HG03025 (cell line): ENCODE data around the gene PARD3.

Source experiments
- ATAC-seq: cut with Tn5 transposase; IDR thresholded peaks from one replicate; pipeline ENCODE4 v1.9.1; 2021; ENCODE audit warnings: mild to moderate bottlenecking, moderate library complexity; ENCODE audit not compliant: unreplicated experiment, low FRiP score

The PARD3 gene

DNA sequence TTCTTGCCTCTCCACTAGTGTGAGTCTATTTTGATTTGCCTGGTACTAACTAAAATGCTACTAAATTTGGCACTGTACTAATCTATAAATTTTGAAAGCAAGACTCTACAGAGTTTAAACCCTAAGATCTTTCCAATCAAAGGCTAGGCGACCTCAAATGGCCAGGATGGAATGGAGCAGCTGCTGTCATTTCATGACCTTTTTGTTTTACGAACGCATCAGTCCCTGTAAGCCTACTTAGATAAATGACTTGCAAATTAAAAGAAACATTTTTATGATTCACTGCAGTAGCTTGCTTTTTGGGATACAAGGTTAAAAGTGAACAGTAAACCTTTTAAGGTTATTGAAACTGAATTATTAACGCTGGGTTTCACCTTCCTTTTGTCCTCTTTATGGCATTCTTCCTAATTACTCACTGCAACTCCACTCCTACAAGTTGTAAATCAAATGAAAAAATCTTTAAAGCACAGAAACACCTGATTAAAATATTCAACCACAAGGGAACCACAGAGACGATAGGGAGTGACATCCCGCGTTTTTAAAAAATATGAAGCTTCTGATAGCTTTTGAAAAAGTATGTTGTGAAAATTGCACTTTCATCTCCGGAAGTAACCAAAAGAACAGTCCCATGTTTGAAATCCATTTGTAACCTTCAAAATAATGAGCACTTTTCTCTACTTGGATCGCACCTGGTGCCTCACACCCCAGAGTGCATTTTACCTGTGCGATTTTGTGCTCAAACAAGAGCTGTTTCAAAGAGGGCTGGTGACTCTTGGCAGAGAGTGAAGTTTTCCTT, 595.1 kb downstream of the PARD3 start:
- ATAC-seq = no peak

GRCh38 chr10:34217524-34217923, 597.6 kb downstream of the PARD3 start:
- no peak for ATAC-seq

GRCh38 chr10:34216348-34216945, 598.6 kb downstream of the PARD3 start:
- no peak for ATAC-seq

GRCh38 chr10:34213805-34214197, 601.3 kb downstream of the PARD3 start:
- no peak for ATAC-seq

- no peak for ATAC-seq
These were observed 601.8 kb downstream of the PARD3 start for GRCh38 chr10:34213193-34213804.

DNA sequence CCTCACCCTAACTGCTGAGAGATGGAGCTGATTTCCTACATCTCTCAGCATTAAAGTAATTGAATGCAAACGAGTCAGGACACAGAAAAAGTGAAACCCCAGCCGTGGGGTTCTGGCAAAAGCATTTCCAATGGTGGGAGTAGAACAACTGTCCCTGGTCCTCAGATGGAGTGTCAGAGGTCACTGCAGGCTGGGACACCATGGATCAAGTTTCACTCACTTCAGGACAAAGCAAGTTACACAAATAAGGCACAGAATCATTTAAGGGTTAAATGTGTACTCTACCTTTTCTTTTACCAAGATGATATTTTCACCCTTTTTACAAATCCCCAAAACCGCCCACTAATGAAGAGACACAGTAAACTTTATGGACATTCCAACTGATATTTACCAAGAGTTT, 607.8 kb downstream of the PARD3 start:
- ATAC-seq = no peak

GRCh38 chr10:34206935-34207268, 608.2 kb downstream of the PARD3 start:
- ATAC-seq = no peak

- ATAC-seq = no peak
These were observed 608.8 kb downstream of the PARD3 start for GRCh38 chr10:34206078-34206934.

- no peak for ATAC-seq
These were observed 609.6 kb downstream of the PARD3 start for GRCh38 chr10:34205452-34205851.

DNA sequence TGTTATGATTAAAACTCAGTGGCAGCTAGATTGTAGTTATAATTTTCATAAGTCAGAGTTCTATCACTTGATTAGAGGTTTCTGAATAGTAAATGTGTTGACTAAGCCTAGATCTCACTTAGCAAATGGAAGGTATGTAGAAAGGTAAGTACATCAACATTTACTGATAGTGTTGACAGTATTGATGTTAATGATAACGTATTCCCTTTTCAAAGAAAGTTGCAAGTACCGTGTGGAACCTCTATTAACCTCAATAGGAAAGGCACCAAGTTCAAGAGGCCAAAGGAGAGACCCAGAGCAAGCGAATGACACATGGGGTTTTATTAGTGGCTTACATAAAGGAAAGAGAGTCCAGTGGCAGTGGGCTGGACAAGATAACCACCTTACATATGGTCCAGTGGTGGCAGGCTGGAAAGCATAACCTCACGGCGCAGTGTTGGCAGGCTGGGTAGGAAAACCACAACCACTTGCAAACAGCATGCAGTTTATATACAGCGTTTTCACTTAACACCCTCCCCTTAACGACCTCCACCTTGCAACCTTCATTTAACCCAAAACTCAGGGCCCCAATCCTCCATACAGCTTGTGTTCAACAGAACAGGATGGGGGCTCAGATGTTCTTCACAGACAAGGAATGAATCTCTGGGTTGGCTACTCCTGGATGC, 611.0 kb downstream of the PARD3 start:
- no peak for ATAC-seq

- ATAC-seq = no peak
These were observed 614.7 kb downstream of the PARD3 start for GRCh38 chr10:34200355-34200901.

DNA sequence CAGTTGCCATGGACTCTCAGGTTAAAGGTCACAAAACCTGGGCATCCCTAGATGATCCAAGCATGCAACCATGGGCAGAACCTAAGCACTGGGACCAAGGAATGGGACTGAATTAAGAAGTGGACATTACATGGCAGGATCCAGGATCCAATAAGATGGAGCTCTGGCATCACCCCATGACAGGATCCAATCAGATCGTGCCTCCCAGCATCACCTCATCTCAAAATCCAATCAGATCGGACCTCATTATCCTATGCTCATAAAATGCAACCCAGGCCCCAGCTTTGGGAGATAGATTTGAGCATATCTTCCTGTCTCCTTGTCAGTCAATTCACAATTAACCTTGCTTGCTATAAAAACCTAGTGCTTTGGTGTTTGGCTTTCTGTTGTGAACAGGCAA, 616.1 kb downstream of the PARD3 start:
- ATAC-seq = no peak

GRCh38 chr10:34196058-34196433, 619.0 kb downstream of the PARD3 start:
- ATAC-seq = no peak

DNA sequence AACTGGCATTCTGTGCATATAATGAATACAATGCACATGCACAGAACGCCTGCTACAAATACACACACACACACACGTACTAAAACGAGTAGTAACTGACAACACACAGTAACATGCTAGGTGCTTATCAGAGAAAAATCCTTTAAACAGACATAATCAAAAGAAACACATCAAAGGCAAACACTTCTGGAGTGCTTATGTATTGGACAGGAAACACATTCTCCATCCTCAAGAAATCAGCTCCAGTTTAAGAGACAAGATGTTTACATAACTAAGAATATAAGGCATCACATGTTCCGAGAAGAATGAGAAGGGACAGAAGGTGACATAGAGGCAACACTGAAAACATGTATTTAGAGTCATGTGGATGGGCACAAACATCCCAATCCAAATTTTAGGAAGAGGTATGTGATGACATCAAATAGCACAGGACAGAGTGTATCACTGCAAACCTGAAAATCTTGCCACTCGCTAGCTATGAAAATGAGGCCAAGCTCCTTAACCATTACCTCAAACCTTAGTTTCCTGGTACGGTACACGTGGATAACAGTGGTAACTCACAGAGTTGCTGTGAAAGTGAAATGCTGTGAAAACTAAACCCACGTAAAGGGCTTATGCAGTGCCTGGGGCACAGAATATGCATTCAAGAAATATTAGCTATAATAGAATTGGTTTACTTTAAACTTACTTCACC, 619.6 kb downstream of the PARD3 start:
- no peak for ATAC-seq

DNA sequence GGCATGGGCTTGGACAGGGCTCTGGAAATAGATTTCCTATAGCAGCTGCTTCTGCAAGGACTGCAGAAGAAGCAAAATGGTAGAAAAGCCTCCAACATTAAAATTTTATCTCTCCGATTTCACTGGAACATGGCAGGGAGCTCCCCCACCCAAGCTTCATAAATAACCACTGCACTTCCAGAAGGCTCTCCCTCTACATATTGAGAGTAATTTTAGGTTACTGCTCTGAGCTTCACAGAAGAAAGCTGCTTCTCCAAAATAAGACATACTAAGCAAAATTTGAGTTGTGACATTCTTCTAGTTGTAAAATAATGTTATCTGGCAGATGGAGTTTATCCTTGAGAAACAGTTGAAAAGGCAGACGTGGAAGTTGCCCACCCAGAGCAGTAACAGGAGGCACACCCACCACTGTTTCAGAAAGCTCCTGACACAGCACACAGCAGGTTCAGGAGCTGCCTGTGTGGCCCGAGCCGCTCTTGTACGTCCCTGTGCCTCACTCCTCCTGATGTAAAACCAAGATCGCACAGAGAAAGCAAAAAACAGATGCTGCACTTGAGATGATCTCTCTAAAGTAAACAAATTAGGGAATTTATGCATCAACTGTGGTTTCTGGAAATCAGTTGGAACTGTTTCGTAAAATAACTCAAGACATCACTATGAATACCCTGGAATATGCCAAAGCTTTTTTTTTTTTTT, 621.0 kb downstream of the PARD3 start:
- ATAC-seq = no peak

DNA sequence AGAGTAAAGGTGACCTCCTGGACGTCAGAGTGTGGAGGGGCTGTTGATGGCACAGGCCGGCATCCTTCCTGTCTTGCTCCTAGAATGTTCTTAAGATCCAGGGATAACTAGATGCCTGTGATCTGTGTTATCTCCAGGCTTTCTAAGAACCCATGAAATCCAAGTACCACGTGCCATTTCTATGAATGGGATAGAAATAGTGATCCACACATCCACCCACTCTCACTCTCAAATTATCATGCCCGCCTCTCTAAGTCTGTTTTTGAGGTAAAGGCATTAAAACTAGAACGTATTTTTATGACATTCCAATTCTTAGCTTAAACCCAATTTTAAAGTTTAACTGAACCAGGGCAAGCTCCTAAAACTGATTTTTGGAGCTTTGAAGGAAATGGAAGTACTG, 622.5 kb downstream of the PARD3 start:
- no peak for ATAC-seq

DNA sequence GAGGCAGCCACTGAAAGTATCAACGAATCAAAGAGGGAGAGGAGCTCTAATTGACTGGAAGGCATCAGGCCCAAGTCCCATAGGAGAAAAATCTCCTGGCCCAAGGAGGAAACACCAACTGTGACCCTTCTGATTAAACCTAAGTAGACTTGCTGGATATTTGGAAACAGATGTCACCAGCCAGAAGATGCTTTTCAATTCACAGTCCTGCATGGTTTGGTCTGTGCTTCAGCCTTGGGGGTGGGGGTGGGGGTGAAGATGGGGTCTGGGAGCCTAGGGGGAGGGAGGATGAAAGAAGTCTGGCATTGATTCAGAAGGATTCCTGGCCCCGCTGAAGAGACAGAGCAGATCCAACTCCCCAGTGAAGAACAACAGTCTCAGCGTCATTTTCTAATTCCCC, 623.7 kb downstream of the PARD3 start:
- ATAC-seq = no peak

- no peak for ATAC-seq
These were observed 624.5 kb downstream of the PARD3 start for GRCh38 chr10:34190580-34190979.

GRCh38 chr10:34189830-34190229, 625.3 kb downstream of the PARD3 start:
- no peak for ATAC-seq
